Caki2 (cell line): ENCODE results near the gene FBXO45. TPM values are rescaled to one million over a fixed set of nuclear protein-coding genes. Genes with fewer than 3 reads are reported as not detected.
"Not testable (repeated sequence)": the region's sequence is repeated elsewhere in the genome, so short reads cannot be mapped to it uniquely, and the experiment has no call there.

Source experiments
- DNase-seq: peaks from one replicate; pipeline ENCODE4 v3.0.0-alpha.2; 2015; ENCODE audit warnings: low read depth
- in situ Hi-C: cut with HindIII; loops from 2 replicates; pipeline ENCODE4 v1.10.0; 2016; ENCODE audit warnings: low sequenced_read_pairs, low pct_unique_long_range_greater_than_20kb, mixed read lengths
- total RNA-seq: library from RNA; depleted of rRNA; stranded (reverse); fragments of >200 nt; shearing (Covaris generic); gene quantifications from 2 replicates; pipeline ENCODE4 v1.2.3, GENCODE V29; 2014; ENCODE audit warnings: low replicate concordance

The FBXO45 gene
- total RNA-seq, 1 experiment from 2014 or later = 9.9 TPM

GRCh38 chr3:196608693-196609092 is 40.2 kb downstream of the FBXO45 start:
- no peak for DNase-seq
- in situ Hi-C loops = no loop called here

GRCh38 chr3:196609343-196609775 is 40.9 kb downstream of the FBXO45 start:
- in situ Hi-C loops = no loop called here

GRCh38 chr3:196609805-196610515 is 41.5 kb downstream of the FBXO45 start:
- in situ Hi-C loops = no loop called here
- DNase-seq = no peak

More at GRCh38 chr3:196609343-196609775, 40.9 kb downstream of the FBXO45 start:
- peak; percentile 73 for DNase-seq

- in situ Hi-C loops = no loop called here
- no peak for DNase-seq
Measured at GRCh38 chr3:196611761-196612483, 43.5 kb downstream of the FBXO45 start.

GRCh38 chr3:196615234-196615633 is 46.8 kb downstream of the FBXO45 start:
- DNase-seq, in situ Hi-C loops: not testable (repeated sequence)

GRCh38 chr3:196617256-196617655 is 48.8 kb downstream of the FBXO45 start:
- no peak for DNase-seq
- in situ Hi-C loops = no loop called here

GRCh38 chr3:196619223-196619622 is 50.8 kb downstream of the FBXO45 start:
- in situ Hi-C loops = no loop called here
- no peak for DNase-seq

GRCh38 chr3:196619627-196620026 is 51.2 kb downstream of the FBXO45 start:
- in situ Hi-C loops, DNase-seq: not testable (repeated sequence)

GRCh38 chr3:196620161-196620604 is 51.7 kb downstream of the FBXO45 start:
- in situ Hi-C loops = no loop called here
- DNase-seq = no peak

- in situ Hi-C loops = no loop called here
- no peak for DNase-seq
Measured at GRCh38 chr3:196620684-196621083, 52.2 kb downstream of the FBXO45 start.

- no peak for DNase-seq
- in situ Hi-C loops = no loop called here
Measured at GRCh38 chr3:196621611-196622010, 53.2 kb downstream of the FBXO45 start.

GRCh38 chr3:196624067-196624790 is 55.8 kb downstream of the FBXO45 start:
- in situ Hi-C loops = no loop called here
- DNase-seq = no peak

- in situ Hi-C loops = no loop called here
- no peak for DNase-seq
Measured at GRCh38 chr3:196624907-196625306, 56.4 kb downstream of the FBXO45 start.

- in situ Hi-C loops = no loop called here
Measured at GRCh38 chr3:196625331-196625730, 56.9 kb downstream of the FBXO45 start.

GRCh38 chr3:196627918-196628231 is 59.4 kb downstream of the FBXO45 start:
- in situ Hi-C loops = no loop called here
- DNase-seq = no peak

More at GRCh38 chr3:196625331-196625730, 56.9 kb downstream of the FBXO45 start:
- no peak for DNase-seq

- in situ Hi-C loops = no loop called here
- DNase-seq = no peak
Measured at GRCh38 chr3:196629228-196629627, 60.8 kb downstream of the FBXO45 start.

GRCh38 chr3:196631682-196632045 is 63.2 kb downstream of the FBXO45 start:
- DNase-seq = no peak
- in situ Hi-C loops = no loop called here

GRCh38 chr3:196632046-196632751 is 63.7 kb downstream of the FBXO45 start:
- peak; percentile 93 for DNase-seq
- in situ Hi-C loops = no loop called here
